HEK293 (cell line): ENCODE results near the gene MAML3.
A peak's percentile ranks its signal among the peaks of the same experiment; 100 is the strongest.

Source experiments
- CTCF ChIA-PET: fragments of 350-600 bp; formaldehyde crosslinking; extraction: SDS; loops from one replicate; lab custom pipeline; 2021; ENCODE audit warnings: antibody characterized with exemption; lab: Yijun Ruan, JAX
- POLR2A ChIA-PET: fragments of 300-600 bp; formaldehyde crosslinking; extraction: SDS; loops from one replicate; lab custom pipeline; 2020; ENCODE audit warnings: antibody characterized with exemption, inconsistent platforms; lab: Yijun Ruan, JAX
- H3K27ac ChIP-seq: fragments of 200-500 bp; sonication (Bioruptor generic); 2 replicates; pipeline ENCODE4 v1.5.1; 2014; ENCODE audit warnings: low read depth, low read length, control low read depth, inconsistent platforms; ENCODE audit errors: extremely low read depth
- H3K36me3 ChIP-seq, 2 experiments: fragments of 200-500 bp in 1 of 2; sonication (Bioruptor generic) in 1 of 2; 1 replicate in 1 of 2; 2 replicates in 1 of 2; pipeline ENCODE4 v1.5.1; 2014 to 2017; ENCODE audit warnings: inconsistent platforms in 2 of 2, low read length in 2 of 2; ENCODE audit not compliant: control insufficient read depth in 2 of 2, insufficient read depth in 1 of 2
- H3K4me1 ChIP-seq: fragments of 200-500 bp; sonication (Bioruptor generic); 2 replicates; pipeline ENCODE4 v1.5.1; 2014; ENCODE audit warnings: mild to moderate bottlenecking, low read length, inconsistent platforms; ENCODE audit not compliant: control insufficient read depth, insufficient read depth
- H3K4me3 ChIP-seq: 2 replicates; pipeline ENCODE4 v1.5.1; 2011; ENCODE audit warnings: low read depth, mild to moderate bottlenecking, control low read depth, low read length, moderate library complexity
- H3K9me3 ChIP-seq: fragments of 200-500 bp; sonication (Bioruptor generic); 2 replicates; pipeline ENCODE4 v1.5.1; 2014; ENCODE audit warnings: low read depth, low read length, inconsistent platforms; ENCODE audit not compliant: control insufficient read depth, insufficient read depth
- GLIS1 ChIP-seq: fragments of 450-650 bp; formaldehyde crosslinking; IDR thresholded peaks from 2 replicates; pipeline ENCODE4 v1.5.1; 2016; ENCODE audit warnings: missing biosample characterization, missing genetic modification characterization
- HOXC10 ChIP-seq: sonication (generic); formaldehyde crosslinking; IDR thresholded peaks from 2 replicates; pipeline ENCODE4 v1.8.1; 2023; ENCODE audit warnings: mild to moderate bottlenecking, missing genetic modification reagents
- KLF1 ChIP-seq: fragments of 450-650 bp; formaldehyde crosslinking; IDR thresholded peaks from 2 replicates; pipeline ENCODE4 v1.5.1; 2016; ENCODE audit warnings: missing biosample characterization, missing genetic modification characterization
- KLF9 ChIP-seq: fragments of 450-650 bp; formaldehyde crosslinking; IDR thresholded peaks from 2 replicates; pipeline ENCODE4 v1.5.1; 2016; ENCODE audit warnings: missing biosample characterization, missing genetic modification characterization, low read depth
- PRDM1 ChIP-seq: fragments of 450-650 bp; formaldehyde crosslinking; IDR thresholded peaks from 2 replicates; pipeline ENCODE4; 2016; ENCODE audit warnings: missing biosample characterization, missing genetic modification characterization
- REPIN1 ChIP-seq: fragments of 450-650 bp; formaldehyde crosslinking; IDR thresholded peaks from 2 replicates; pipeline ENCODE4 v1.5.1; 2017; ENCODE audit warnings: missing biosample characterization, missing genetic modification characterization, low read depth
- SALL2 ChIP-seq: fragments of 450-650 bp; formaldehyde crosslinking; IDR thresholded peaks from 2 replicates; pipeline ENCODE4 v1.5.0; 2017; ENCODE audit warnings: missing biosample characterization, mild to moderate bottlenecking, missing genetic modification characterization, borderline replicate concordance
- TCF7L2 ChIP-seq: IDR thresholded peaks from 2 replicates; pipeline ENCODE4 v1.6.1; 2011; ENCODE audit warnings: low read depth, mild to moderate bottlenecking, inconsistent platforms, low read length, moderate library complexity, borderline replicate concordance
- YY2 ChIP-seq: fragments of 450-650 bp; formaldehyde crosslinking; IDR thresholded peaks from 2 replicates; pipeline ENCODE4 v1.5.1; 2016; ENCODE audit warnings: missing biosample characterization, missing genetic modification characterization
- ZBTB10 ChIP-seq: fragments of 450-650 bp; formaldehyde crosslinking; IDR thresholded peaks from 2 replicates; pipeline ENCODE4 v1.5.1; 2016; ENCODE audit warnings: missing biosample characterization, missing genetic modification characterization
- ZFHX2 ChIP-seq: fragments of 450-650 bp; formaldehyde crosslinking; conservative IDR thresholded peaks from 2 replicates; pipeline ENCODE4 v1.5.1; 2016; ENCODE audit warnings: missing biosample characterization, missing genetic modification characterization
- ZFP3 ChIP-seq: fragments of 450-650 bp; formaldehyde crosslinking; IDR thresholded peaks from 2 replicates; pipeline ENCODE4 v1.5.1; 2016; ENCODE audit warnings: low read depth, missing biosample characterization, missing genetic modification characterization
- ZNF335 ChIP-seq: fragments of 450-650 bp; formaldehyde crosslinking; conservative IDR thresholded peaks from 2 replicates; pipeline ENCODE4 v1.5.1; 2016; ENCODE audit warnings: missing biosample characterization, missing genetic modification characterization
- ZNF362 ChIP-seq: fragments of 450-650 bp; formaldehyde crosslinking; IDR thresholded peaks from 2 replicates; pipeline ENCODE4 v1.5.1; 2016; ENCODE audit warnings: missing biosample characterization, missing genetic modification characterization
- ZNF548 ChIP-seq: fragments of 450-650 bp; formaldehyde crosslinking; IDR thresholded peaks from 2 replicates; pipeline ENCODE4 v1.5.1; 2016; ENCODE audit warnings: missing biosample characterization, missing genetic modification characterization
- ZNF701 ChIP-seq: fragments of 450-650 bp; formaldehyde crosslinking; IDR thresholded peaks from 2 replicates; pipeline ENCODE4 v1.5.1; 2016; ENCODE audit warnings: missing biosample characterization, missing genetic modification characterization
- ZNF776 ChIP-seq: fragments of 450-650 bp; formaldehyde crosslinking; IDR thresholded peaks from 2 replicates; pipeline ENCODE4 v1.5.0; 2017; ENCODE audit warnings: missing biosample characterization, missing genetic modification characterization, borderline replicate concordance
- ZNF785 ChIP-seq: fragments of 450-650 bp; formaldehyde crosslinking; IDR thresholded peaks from 2 replicates; pipeline ENCODE4 v1.5.1; 2016; ENCODE audit warnings: missing biosample characterization, missing genetic modification characterization
- TF ChIP-seq, protein P1 (sequence below): fragments of 450-650 bp; formaldehyde crosslinking; IDR thresholded peaks from 2 replicates; pipeline ENCODE4 v1.5.1; 2017; ENCODE audit warnings: missing biosample characterization, missing genetic modification characterization
- TF ChIP-seq, protein P2 (sequence below): fragments of 450-650 bp; formaldehyde crosslinking; IDR thresholded peaks from 2 replicates; pipeline ENCODE4 v1.5.1; 2016; ENCODE audit warnings: missing biosample characterization, missing genetic modification characterization
- TF ChIP-seq, protein P3 (sequence below): fragments of 450-650 bp; formaldehyde crosslinking; IDR thresholded peaks from 2 replicates; pipeline ENCODE4 v1.5.1; 2016; ENCODE audit warnings: missing biosample characterization, missing genetic modification characterization
- TF ChIP-seq, protein P4 (sequence below): fragments of 450-650 bp; formaldehyde crosslinking; IDR thresholded peaks from 2 replicates; pipeline ENCODE4 v1.5.1; 2016; ENCODE audit warnings: missing biosample characterization, missing genetic modification characterization
- TF ChIP-seq, protein P5 (sequence below): fragments of 450-650 bp; formaldehyde crosslinking; IDR thresholded peaks from 2 replicates; pipeline ENCODE4 v1.5.1; 2017; ENCODE audit warnings: missing biosample characterization, missing genetic modification characterization
- TF ChIP-seq, protein P6 (sequence below): fragments of 450-650 bp; formaldehyde crosslinking; IDR thresholded peaks from 2 replicates; pipeline ENCODE4 v1.5.1; 2016; ENCODE audit warnings: missing biosample characterization, missing genetic modification characterization

The MAML3 gene

DNA sequence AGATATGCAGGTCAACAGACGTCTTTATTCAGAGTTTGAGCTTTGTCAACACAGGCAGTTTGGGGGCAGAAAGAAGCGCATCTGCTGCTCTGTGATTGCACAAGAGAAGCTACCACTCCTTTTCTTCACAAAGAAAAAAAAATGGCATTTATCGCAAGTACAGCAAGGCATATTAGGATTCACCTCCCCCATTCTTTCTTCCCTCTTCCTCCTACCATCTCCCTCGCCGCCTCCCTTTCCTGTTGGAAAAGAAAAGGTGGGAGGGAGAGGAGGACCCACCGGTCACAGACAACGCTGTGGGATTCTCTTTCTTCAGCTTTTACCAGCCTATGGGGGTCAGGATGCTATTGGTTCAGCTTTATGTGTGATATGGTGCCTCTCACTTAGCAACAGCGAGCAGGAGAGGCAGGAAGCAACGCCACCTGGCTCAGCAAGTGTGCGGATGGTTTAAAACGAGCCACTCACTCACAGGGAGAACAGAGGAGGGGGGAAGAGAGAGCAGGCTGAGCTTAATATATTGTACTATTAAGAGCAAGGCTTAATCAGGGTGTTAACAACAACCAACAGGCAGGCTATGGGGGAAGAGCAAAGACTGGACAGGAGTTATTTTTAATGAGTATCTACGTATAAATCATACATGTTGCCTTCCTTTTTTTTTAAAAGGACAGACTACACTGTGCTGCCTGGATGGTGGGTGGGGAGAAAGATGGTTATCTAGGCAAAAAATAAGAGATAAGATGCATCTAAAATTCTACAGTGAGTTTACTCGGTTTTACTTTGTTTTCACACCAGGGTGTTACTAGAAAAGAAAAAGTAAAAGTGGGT, 104.7 kb downstream of the MAML3 start:
- CTCF ChIA-PET, result interaction anchor here (0.5 to 3.3 kb wide), 11 partner anchors 10 to 1288 kb away, joined by 3 to 9 read pairs (median 4); no protein-coding TSS in a partner anchor
- H3K4me3 ChIP-seq, result no peak overlapping the region
- H3K36me3 ChIP-seq, result no peaks in the 10 kb centered on the region
- no peaks in the 10 kb centered on the region for H3K9me3 ChIP-seq
- POLR2A ChIA-PET, result interaction anchor here (0.6 kb wide), 1 partner anchor 102 kb away, joined by 9 read pairs; no protein-coding TSS in a partner anchor
- no peak overlapping the region for H3K27ac ChIP-seq
- H3K4me1 ChIP-seq, result peaks cover 7% of the 10 kb centered on the region; the same call in 1 of the 2 replicates
- TF ChIP-seq ZNF548 (tag by site-specific recombination) (no peak), ZNF776 (tag by site-specific recombination) (no peak), HOXC10 (CRISPR knock-in tag) (no peak), ZNF362 (tag by site-specific recombination) (no peak), SALL2 (tag by site-specific recombination) (no peak), ZFHX2 (peak; percentile 47; the same call in 1 of the 2 replicates), PRDM1 (peak; percentile 57), KLF9 (tag by site-specific recombination) (no peak), KLF1 (tag by site-specific recombination) (no peak), GLIS1 (tag by site-specific recombination) (0 out of 2 replicates have a peak, but pooled peaks have one; percentile 13), ZNF701 (tag by site-specific recombination) (no peak), YY2 (tag by site-specific recombination) (no peak), ZFP3 (tag by site-specific recombination) (no peak), ZNF335 (tag by site-specific recombination) (peak; percentile 59), REPIN1 (tag by site-specific recombination) (no peak), ZBTB10 (tag by site-specific recombination) (no peak), TCF7L2 (no peak), ZNF785 (no peak)
- TF ChIP-seq, protein P1, sequence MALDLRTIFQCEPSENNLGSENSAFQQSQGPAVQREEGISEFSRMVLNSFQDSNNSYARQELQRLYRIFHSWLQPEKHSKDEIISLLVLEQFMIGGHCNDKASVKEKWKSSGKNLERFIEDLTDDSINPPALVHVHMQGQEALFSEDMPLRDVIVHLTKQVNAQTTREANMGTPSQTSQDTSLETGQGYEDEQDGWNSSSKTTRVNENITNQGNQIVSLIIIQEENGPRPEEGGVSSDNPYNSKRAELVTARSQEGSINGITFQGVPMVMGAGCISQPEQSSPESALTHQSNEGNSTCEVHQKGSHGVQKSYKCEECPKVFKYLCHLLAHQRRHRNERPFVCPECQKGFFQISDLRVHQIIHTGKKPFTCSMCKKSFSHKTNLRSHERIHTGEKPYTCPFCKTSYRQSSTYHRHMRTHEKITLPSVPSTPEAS (tag by site-specific recombination), result no peak
- TF ChIP-seq, protein P2, sequence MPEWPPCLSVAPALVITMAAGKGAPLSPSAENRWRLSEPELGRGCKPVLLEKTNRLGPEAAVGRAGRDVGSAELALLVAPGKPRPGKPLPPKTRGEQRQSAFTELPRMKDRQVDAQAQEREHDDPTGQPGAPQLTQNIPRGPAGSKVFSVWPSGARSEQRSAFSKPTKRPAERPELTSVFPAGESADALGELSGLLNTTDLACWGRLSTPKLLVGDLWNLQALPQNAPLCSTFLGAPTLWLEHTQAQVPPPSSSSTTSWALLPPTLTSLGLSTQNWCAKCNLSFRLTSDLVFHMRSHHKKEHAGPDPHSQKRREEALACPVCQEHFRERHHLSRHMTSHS, result no peak
- TF ChIP-seq, protein P3, sequence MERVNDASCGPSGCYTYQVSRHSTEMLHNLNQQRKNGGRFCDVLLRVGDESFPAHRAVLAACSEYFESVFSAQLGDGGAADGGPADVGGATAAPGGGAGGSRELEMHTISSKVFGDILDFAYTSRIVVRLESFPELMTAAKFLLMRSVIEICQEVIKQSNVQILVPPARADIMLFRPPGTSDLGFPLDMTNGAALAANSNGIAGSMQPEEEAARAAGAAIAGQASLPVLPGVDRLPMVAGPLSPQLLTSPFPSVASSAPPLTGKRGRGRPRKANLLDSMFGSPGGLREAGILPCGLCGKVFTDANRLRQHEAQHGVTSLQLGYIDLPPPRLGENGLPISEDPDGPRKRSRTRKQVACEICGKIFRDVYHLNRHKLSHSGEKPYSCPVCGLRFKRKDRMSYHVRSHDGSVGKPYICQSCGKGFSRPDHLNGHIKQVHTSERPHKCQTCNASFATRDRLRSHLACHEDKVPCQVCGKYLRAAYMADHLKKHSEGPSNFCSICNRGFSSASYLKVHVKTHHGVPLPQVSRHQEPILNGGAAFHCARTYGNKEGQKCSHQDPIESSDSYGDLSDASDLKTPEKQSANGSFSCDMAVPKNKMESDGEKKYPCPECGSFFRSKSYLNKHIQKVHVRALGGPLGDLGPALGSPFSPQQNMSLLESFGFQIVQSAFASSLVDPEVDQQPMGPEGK (tag by site-specific recombination), result no peak
- TF ChIP-seq, protein P4, sequence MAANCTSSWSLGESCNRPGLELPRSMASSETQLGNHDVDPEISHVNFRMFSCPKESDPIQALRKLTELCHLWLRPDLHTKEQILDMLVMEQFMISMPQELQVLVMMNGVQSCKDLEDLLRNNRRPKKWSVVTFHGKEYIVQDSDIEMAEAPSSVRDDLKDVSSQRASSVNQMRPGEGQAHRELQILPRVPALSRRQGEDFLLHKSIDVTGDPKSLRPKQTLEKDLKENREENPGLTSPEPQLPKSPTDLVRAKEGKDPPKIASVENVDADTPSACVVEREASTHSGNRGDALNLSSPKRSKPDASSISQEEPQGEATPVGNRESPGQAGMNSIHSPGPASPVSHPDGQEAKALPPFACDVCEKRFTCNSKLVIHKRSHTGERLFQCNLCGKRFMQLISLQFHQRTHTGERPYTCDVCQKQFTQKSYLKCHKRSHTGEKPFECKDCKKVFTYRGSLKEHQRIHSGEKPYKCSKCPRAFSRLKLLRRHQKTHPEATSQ (tag by site-specific recombination), result no peak
- TF ChIP-seq, protein P5, sequence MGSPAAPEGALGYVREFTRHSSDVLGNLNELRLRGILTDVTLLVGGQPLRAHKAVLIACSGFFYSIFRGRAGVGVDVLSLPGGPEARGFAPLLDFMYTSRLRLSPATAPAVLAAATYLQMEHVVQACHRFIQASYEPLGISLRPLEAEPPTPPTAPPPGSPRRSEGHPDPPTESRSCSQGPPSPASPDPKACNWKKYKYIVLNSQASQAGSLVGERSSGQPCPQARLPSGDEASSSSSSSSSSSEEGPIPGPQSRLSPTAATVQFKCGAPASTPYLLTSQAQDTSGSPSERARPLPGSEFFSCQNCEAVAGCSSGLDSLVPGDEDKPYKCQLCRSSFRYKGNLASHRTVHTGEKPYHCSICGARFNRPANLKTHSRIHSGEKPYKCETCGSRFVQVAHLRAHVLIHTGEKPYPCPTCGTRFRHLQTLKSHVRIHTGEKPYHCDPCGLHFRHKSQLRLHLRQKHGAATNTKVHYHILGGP (tag by site-specific recombination), result no peak
- TF ChIP-seq, protein P6, sequence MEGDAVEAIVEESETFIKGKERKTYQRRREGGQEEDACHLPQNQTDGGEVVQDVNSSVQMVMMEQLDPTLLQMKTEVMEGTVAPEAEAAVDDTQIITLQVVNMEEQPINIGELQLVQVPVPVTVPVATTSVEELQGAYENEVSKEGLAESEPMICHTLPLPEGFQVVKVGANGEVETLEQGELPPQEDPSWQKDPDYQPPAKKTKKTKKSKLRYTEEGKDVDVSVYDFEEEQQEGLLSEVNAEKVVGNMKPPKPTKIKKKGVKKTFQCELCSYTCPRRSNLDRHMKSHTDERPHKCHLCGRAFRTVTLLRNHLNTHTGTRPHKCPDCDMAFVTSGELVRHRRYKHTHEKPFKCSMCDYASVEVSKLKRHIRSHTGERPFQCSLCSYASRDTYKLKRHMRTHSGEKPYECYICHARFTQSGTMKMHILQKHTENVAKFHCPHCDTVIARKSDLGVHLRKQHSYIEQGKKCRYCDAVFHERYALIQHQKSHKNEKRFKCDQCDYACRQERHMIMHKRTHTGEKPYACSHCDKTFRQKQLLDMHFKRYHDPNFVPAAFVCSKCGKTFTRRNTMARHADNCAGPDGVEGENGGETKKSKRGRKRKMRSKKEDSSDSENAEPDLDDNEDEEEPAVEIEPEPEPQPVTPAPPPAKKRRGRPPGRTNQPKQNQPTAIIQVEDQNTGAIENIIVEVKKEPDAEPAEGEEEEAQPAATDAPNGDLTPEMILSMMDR (tag by site-specific recombination), result no peak
